HG02884 (cell line): ENCODE data around the gene TULP4.

Source experiments
- ATAC-seq: cut with Tn5 transposase; IDR thresholded peaks from one replicate; pipeline ENCODE4 v1.9.1; 2021; ENCODE audit warnings: mild to moderate bottlenecking, moderate library complexity; ENCODE audit not compliant: unreplicated experiment

The TULP4 gene

DNA sequence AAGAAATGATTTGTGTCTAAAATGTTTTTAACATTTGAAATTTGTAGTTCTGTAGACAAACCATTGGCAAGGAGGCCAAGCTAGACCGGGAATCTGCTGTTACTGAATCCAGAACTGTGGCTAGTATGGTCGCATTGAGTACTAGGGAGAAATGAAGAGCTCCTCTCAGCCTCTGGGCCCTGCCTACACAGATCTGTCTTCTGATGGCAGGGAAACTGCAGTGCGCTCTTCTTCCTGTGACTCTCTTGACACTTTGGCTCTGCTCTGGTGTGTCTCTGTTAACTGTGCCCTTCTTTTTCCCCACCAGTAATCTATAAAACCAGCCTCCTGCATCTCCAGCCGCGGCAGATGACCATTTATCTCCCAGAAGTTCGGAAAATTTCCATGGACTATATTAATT, 186.1 kb downstream of the TULP4 start:
- no peak for ATAC-seq

DNA sequence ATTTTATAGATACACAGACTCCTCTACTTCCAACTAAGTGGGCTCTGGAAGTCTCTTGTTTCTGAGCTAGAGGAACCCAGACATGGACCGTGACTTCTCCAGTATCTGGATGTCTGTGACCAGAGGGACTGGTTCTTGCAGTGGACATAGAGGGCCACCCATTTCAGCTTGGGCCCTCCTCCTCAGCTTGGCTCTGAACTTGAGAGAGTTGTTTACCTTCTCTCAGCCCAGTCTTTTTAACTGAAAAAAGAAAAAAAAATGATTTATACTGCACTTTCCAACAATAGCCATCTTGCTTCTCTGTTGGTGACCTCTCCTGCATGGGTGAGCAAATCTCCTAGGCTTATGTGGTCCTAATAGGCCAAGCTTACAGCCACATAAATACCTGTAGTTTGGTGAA, 187.3 kb downstream of the TULP4 start:
- ATAC-seq, result no peak

DNA sequence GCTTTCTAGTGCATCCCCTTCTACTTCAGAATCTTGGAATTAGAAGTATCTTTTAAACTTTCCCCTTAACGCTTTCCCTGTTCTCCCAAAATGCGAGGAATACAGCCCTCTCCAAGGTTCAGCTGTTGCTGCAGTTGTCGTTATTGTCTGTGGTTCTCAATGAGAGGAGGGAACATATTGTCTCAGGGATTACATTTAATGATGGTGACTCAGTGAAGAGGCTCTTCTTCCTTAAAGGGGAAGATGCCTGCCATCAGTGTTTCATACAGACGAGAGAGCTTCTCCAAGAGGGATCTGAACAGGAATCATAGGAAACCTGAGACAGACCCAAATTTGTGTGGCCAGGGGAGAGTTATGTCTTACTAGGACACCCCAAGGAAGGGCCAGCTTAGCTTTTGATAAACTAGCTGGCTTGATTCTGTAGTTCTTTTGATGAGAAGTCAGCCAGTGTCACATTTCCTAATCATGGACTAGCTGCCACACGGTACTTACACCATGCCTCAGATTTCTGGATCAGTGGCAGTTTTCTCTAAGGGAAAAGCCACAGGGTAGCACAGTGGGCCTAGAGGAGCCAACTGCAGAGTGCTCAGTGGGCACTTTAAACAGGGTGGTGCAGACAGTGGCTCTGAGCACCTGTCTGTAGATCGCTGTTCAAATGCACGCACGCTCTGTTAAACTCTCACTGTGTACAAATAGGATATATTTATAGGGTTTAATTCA, 187.9 kb downstream of the TULP4 start:
- ATAC-seq, result no peak

DNA sequence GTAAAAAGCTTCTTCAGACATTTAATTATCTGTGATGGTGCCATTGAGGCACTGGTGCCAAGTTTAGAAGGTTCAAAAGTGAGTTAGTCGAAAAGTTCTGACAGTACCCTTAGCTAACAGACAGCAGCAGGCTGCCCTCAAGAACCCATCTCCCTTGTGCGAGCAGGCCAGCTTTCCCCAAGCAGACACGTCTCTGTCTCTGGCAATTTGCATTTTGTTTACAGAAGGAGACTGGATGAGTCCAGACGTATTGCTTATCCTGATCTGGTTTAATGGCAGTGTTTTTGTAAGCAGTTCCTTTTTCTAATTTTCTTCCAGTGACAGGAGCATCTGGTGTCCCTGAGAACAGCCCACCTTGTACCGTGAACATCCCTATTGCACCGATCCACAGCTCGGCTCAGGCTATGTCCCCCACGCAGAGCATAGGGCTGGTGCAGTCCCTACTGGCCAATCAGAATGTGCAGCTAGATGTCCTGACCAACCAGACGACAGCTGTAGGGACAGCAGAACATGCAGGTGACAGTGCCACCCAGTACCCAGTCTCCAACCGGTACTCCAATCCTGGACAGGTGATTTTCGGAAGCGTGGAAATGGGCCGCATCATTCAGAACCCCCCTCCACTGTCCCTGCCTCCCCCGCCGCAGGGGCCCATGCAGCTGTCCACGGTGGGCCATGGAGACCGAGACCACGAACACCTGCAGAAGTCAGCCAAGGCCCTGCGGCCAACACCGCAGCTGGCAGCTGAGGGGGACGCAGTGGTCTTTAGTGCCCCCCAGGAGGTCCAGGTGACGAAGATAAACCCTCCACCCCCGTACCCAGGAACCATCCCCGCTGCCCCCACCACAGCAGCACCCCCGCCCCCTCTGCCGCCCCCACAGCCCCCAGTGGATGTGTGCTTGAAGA, 189.3 kb downstream of the TULP4 start:
- no peak for ATAC-seq

DNA sequence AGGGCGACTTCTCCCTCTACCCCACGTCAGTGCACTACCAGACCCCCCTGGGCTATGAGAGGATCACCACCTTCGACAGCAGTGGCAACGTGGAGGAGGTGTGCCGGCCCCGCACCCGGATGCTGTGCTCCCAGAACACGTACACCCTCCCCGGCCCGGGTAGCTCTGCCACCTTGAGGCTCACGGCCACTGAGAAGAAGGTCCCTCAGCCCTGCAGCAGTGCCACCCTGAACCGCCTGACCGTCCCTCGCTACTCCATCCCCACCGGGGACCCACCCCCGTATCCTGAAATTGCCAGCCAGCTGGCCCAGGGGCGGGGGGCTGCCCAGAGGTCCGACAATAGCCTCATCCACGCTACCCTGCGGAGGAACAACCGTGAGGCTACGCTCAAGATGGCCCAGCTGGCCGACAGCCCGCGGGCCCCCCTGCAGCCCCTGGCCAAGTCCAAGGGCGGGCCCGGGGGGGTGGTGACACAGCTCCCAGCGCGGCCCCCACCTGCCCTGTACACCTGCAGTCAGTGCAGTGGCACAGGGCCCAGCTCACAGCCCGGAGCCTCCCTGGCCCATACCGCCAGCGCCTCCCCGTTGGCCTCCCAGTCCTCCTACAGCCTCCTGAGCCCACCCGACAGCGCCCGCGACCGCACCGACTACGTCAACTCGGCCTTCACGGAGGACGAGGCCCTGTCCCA, 190.1 kb downstream of the TULP4 start:
- no peak for ATAC-seq

DNA sequence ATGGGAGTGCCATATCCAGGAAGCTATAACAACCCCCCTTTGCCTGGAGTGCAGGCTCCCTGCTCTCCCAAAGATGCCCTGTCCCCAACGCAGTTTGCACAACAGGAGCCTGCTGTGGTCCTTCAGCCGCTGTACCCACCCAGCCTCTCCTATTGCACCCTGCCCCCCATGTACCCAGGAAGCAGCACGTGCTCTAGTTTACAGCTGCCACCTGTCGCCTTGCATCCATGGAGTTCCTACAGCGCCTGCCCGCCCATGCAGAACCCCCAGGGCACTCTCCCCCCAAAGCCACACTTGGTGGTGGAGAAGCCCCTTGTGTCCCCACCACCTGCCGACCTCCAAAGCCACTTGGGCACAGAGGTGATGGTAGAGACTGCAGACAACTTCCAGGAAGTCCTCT, 191.0 kb downstream of the TULP4 start:
- ATAC-seq, result no peak

DNA sequence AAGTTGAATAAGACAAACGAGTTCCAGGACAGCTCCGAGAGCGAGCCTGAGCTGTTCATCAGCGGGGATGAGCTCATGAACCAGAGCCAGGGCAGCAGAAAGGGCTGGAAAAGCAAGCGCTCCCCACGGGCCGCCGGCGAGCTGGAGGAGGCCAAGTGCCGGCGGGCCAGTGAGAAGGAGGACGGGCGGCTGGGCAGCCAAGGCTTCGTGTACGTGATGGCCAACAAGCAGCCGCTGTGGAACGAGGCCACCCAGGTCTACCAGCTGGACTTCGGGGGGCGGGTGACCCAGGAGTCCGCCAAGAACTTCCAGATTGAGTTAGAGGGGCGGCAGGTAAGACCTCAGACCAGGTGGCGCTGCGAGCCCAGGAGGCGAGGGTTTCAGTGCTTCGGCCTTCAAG, 191.6 kb downstream of the TULP4 start:
- no peak for ATAC-seq

DNA sequence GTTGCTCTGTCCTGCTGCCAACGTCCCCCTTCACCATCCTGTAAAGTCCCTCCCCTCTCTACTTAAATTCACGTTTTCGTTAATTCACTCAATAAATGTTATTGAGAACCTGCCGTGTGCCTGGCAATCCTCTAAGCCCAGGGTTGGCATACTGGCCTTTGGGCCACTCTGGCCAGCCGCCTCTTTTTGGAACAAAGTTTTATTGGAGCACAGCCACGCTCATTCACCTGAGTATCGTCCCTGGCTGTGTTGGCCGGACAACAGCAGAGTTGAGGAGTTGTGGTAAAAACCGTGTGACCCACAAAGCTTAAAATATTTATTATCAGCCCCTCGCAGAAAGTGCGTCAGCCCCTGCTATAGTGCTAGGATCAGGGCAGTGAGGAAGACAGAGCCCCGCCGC, 192.9 kb downstream of the TULP4 start:
- ATAC-seq, result no peak

DNA sequence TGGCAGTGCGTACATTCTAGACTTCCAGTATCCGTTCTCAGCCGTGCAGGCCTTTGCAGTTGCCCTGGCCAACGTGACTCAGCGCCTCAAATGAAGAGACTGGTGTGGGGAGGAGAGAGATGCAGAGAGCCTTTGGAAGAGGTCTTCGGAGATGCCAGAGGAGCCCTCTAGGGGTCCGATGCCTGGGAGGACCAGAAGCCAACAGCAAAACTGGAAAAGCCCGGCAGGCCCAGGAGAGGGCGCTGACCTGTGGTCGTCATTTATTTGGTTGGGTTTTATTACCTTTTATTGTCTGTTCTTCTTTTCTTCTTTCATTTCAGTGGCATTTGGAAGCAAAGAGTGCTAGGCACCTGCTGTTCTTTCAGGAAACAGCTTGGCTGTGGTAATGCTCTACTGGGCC, 194.3 kb downstream of the TULP4 start:
- no peak for ATAC-seq

DNA sequence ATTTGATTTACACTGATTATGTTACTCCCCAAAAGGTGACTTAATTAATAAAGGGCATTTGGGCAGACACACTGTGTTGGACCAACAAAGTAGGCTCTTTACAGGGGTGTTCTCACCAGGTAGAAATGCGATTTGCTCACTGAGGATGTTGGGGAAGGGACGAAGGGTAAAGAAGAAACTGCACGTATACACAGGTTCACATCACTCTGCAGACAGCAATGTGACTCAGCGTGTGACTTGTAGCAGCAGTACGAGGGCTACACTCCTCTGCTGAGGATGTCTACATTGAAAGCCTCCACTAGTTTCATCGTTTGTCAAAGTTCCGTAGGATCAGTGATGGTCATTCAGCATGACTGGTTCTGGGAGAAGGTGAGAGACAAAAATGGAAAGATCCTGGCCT, 194.9 kb downstream of the TULP4 start:
- ATAC-seq, result no peak

DNA sequence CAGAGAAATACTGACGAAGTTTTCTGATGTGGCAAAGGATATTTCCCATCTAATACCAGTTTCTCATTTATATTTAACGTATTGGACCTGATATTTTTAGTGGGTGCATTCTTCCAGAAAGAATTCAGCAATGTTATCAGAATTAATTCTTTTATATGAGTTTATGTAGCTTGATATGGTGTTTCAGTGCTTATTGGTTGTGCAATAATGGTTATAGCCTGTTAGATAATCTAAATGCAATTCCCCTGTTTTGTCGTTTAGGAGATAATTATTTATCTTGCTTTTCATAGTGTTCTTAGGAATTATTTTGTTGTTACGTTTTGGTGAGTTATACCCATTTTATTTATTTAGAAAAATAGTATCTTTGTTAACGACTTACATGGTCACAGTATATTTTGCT, 196.2 kb downstream of the TULP4 start:
- ATAC-seq, result no peak

DNA sequence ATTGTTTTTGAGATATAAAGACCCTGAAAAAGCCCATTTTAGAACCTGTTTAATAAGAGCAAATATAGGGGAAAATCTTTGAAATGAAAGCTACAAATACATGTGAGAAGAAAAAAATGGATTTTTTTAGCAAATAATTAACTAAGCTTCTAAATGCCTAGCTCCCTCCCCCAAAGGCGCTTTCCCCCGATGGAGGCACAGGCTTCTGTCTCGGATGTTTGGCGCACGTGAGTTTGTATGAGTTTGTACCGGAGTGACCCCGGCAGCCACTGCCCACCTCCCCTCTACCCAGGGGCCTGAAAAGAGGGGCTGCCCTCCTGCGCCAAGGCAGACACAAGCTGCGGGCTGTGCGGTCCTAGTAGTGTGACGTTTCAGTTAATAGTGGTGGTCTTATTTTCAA, 197.2 kb downstream of the TULP4 start:
- no peak for ATAC-seq

DNA sequence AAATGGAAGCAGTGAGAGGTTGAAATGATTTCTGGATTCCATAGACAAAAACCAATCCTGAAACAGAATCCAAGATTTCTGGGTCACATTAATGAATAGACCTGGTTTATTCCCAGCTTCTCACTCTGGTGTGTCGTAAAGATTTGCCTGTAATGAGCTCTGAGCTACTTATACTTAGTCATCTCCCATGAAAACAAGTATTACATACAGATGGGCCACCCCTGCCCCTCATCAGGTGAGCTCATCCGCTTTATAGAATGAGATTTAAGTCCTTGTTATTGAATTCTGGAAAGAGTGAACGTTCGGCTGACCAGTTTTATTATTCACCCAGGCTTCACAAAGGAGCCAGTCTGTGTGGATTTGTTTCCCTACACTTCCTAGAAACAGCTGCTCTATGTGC, 200.5 kb downstream of the TULP4 start:
- no peak for ATAC-seq

DNA sequence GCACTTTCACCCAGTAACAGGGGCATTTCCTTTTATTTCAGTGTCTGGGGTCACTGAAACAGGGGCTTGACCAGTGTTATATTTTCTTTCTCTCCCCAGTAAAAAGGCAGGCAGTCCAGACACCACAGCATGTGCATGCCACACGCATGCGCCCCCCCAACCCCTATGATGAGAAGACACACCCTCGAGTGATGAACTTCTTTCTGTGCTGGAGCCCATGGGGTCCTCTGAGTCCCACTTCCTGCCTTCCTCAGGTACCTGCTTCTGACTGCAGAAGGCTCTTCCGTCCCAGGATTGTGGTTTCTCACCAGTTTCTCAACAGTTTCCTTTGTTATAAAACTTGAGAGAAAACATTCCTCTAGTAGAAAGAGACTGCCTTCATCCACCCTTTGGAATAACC, 201.9 kb downstream of the TULP4 start:
- no peak for ATAC-seq

DNA sequence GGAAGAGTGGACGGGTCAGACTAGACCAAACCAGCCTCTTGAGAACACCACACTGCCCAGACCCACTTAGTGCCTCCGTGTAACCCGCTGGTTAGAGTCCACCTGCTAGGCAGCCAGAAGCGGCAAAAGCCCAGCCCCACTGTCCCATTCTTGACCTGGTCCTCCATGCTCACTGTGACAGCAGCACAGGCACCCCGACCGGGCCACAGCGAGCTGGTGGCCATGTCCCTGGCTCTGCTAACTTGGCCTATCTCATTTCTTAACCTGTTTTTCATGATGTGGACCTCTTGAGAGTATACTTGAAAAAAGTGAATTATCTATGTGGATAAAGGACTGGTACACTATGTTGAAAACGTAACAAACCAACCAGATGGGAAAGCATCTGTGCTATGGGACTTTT, 202.7 kb downstream of the TULP4 start:
- no peak for ATAC-seq

DNA sequence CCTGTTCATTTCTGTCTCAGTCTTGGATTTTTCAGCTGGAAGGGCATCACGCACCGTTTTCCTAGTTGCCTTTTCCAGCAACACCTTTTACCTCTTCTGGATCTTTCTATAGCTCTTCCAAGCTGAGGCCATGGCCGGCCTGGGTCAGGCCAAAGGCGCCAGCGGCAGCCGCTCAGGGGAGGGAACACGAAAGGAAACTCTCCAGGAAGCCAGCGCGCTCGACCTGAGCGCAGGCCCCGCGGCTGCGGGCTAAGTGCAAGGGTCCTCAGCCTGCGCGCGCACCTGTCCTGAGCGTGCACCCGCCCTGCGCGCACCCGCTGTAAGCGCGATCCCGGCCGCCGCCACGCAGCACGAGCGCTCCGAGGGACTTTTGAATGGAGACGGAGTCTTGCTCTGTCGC, 203.8 kb downstream of the TULP4 start:
- ATAC-seq, result no peak

DNA sequence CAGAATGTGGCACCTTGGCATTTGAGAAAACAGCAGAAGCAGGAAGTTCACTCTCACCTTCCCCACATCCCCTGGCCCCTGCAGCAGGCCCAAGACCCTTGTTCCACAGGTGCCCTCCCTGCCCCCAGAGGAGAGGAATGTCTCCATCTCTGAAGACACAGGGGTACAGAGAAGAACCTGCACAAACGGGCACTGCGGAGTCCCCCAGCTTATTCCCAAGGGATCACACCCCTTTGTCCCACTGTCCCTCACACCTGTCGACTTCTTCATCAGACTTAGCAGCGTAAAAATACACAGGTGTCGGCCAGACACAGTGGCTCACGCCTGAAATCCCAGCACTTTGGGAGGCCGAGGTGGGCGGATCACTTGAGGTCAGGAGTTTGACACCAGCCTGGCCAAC, 204.8 kb downstream of the TULP4 start:
- ATAC-seq, result no peak

DNA sequence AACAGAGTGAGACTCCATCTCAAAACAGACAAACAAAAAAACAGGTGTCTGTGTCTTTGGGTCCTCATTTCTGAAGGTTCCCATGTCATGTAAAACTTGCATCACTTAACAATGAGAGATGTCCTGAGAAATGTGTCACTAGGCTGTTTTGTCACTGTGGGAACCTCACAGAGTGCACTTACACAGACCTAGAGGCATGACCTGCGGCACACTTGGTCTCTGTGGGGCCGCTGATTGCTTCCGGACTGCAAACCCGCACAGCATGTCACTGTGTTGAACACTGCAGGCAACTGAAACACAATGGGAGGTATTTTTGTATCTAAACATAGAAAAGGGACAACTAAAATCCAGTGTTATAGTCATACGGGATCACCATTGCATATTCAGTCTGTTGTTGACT, 205.3 kb downstream of the TULP4 start:
- no peak for ATAC-seq

DNA sequence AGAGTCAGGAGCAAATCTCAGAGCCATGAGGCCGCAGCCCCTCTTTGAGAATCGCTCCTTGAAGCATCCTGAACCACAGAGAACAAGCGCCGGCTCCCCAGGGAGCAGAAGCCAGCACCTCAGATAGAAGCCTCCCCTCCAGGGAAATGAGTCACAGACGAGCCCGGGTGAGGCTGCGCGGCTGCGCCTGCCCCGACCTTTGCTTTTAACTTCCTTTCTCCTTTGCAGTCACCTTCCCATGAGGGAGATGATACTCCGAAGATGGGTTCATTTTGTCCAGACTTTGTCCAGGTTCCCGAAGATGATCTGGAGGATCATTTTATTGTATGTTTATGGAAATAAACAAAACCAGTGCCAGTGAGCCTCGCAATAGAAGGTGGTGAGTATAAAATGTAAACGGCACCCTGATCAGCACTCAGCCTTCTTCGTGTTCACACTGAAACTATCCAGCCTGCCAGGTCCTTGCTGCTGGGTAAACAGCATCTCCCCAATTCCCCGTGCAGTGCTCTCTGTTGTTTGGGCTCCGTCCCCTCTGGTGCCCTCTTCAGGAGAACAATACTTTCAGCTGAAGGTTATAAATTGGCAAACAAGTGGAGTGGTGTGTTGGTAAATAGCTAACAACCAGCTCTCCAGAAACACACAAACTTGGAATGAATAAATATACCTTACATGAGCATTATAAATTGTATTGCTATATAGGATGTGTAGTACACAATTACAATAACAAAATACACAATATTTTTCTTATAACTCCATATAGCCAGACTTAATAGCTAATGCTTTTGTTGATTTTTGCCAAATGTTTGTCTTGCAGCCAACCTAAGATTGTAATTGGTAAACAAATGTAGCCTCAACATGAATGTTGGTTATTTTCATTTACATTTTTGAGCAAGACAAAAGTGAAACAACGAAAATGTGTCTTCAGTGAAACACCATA, 206.2 kb downstream of the TULP4 start:
- peak; percentile 82 for ATAC-seq

DNA sequence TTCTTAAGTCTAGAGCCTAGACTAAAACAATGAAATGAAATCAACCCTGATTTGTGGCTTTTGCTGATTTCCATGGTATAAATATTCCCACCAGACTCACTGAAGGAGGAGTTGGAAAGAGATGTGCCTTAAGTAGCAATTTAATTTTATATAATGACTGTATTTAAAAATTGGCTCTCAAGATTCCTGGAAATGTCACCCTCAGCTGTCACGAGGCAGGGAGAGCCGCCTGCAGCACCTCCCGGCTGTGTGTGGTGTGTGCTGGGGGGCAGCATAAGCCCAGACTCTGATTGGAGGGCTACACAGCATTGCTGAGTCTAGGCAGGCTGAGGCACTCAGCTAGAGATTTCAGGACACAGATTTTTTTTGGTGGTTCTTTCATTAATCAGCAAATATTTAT, 207.0 kb downstream of the TULP4 start:
- ATAC-seq, result no peak

DNA sequence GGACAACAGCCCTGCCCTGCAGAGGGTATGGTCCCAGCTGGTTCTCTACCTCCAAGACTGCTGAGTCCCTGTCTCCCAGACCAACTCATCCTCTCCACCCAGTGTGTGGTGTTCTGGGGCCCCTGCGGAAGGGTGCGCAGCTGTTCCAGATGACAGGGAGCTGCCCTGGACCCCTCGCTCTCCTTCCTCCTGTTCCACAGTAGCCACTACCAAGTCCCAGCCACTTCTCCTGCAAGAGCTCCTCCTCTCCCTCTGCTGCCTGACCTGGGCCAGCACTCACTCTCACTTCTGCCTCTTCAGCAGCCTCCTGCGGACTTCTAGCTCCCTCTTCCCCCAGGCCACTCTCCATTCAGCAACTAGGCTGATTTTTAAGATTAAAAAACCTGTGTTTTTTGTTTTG, 207.5 kb downstream of the TULP4 start:
- ATAC-seq, result no peak
